Cardiac muscle cell (in vitro differentiated cells and primary cell): ENCODE measurements around the gene MMP25. TPM values are rescaled to one million over a fixed set of nuclear protein-coding genes. Genes with fewer than 3 reads are reported as not detected.
"Not testable (repeated sequence)": the region's sequence is repeated elsewhere in the genome, so short reads cannot be mapped to it uniquely, and the experiment has no call there.

Experiments used
- DNase-seq, 2 donors: peaks; one replicate each; pipeline versions ENCODE4 v3.0.0 to v3.0.0-alpha.2; 2010 to 2017; ENCODE audit warnings: low read depth in 1 of 2, low spot score in 1 of 2
- H3K27ac ChIP-seq: fragments of 200-600 bp; sonication (generic); 2 replicates; pipeline ENCODE4 v1.5.1; 2016
- H3K27me3 ChIP-seq: fragments of 200-600 bp; sonication (generic); 2 replicates; pipeline ENCODE4 v1.6.0; 2016; ENCODE audit warnings: control low read depth
- H3K36me3 ChIP-seq: fragments of 200-600 bp; sonication (generic); 2 replicates; pipeline ENCODE4 v1.5.1; 2016; ENCODE audit warnings: control low read depth
- H3K4me1 ChIP-seq: fragments of 200-600 bp; sonication (generic); 2 replicates; pipeline ENCODE4 v1.8.1; 2017; ENCODE audit warnings: low read depth, mild to moderate bottlenecking, mixed run types
- H3K4me3 ChIP-seq: fragments of 200-600 bp; sonication (generic); 2 replicates; pipeline ENCODE4 v1.5.1; 2016; ENCODE audit warnings: mild to moderate bottlenecking
- H3K9me3 ChIP-seq: fragments of 200-600 bp; sonication (generic); 2 replicates; pipeline ENCODE4 v1.5.1; 2017; ENCODE audit warnings: low read depth, mild to moderate bottlenecking, control low read depth
- polyA plus RNA-seq: library from polyadenylated mRNA; unstranded; fragments of >200 nt; fragmentation: Nextera tagmentation; extraction: Ambion mirVana; gene quantifications from 2 replicates; pipeline ENCODE4 v1.2.1, GENCODE V29; 2016
- total RNA-seq: library from RNA; depleted of rRNA; stranded (reverse); fragments of >200 nt; gene quantifications from 2 replicates; pipeline ENCODE4 v1.2.3, GENCODE V29; 2016
- TF ChIP-seq, protein P1 (sequence below): IDR thresholded peaks from 2 replicates; pipeline ENCODE4 v1.5.1; 2012; ENCODE audit warnings: low read depth, mild to moderate bottlenecking, low read length

MMP25 gene
- total and polyA plus RNA-seq, 2 experiments from 2014 or later, result 0.03 to 5.8 TPM

DNA sequence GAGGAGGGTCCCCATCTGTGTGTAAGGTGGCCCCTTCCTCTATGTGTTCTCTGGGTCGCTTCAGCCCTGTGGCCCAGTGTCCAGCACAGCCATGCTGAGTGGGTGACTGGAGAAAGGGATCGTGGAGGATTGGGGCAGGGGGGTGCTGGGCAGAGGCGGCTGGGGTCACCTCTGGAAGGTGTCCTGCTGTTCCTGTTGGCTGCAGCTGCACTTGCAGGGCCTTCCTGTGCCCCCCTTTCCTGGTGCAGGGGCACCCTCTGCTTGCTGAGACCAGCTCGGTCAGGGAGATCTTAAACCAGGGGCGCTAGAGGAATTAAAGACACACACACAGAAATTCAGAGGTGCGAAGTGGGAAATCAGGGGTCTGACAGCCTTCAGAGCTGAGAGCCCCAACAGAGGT, 30.2 kb downstream of the MMP25 start:
- no peaks in the 10 kb centered on the region for H3K27me3 ChIP-seq
- DNase-seq, result no peak
- no peaks in the 10 kb centered on the region for H3K36me3 ChIP-seq
- no peak overlapping the region for H3K4me3 ChIP-seq
- no peaks in the 10 kb centered on the region for H3K4me1 ChIP-seq
- TF ChIP-seq, protein P1, sequence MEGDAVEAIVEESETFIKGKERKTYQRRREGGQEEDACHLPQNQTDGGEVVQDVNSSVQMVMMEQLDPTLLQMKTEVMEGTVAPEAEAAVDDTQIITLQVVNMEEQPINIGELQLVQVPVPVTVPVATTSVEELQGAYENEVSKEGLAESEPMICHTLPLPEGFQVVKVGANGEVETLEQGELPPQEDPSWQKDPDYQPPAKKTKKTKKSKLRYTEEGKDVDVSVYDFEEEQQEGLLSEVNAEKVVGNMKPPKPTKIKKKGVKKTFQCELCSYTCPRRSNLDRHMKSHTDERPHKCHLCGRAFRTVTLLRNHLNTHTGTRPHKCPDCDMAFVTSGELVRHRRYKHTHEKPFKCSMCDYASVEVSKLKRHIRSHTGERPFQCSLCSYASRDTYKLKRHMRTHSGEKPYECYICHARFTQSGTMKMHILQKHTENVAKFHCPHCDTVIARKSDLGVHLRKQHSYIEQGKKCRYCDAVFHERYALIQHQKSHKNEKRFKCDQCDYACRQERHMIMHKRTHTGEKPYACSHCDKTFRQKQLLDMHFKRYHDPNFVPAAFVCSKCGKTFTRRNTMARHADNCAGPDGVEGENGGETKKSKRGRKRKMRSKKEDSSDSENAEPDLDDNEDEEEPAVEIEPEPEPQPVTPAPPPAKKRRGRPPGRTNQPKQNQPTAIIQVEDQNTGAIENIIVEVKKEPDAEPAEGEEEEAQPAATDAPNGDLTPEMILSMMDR, result no peak
- no peak overlapping the region for H3K27ac ChIP-seq
- no peaks in the 10 kb centered on the region for H3K9me3 ChIP-seq

DNA sequence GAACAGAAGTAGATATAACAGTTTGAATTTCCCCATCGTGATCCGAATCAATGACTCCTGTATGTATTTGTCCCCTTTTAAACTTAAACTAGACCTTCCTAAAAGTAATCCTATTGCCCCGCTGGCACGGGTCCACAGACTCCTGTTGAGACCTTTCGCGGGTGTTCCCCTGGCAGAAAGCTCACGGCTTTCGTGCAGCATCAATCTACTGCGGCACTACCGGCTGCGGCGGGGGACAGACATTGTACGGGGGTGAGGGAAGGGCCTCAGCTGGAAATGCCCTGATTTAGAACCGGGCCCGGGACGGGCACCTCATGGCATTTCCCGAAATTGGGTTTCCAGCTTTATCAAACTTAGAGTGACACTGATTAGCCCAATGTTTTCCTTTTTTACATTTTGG, 33.7 kb downstream of the MMP25 start:
- no peak for DNase-seq
- no peaks in the 10 kb centered on the region for H3K4me1 ChIP-seq
- TF ChIP-seq, protein P1, result no peak
- no peaks in the 10 kb centered on the region for H3K36me3 ChIP-seq
- H3K9me3 ChIP-seq, result no peaks in the 10 kb centered on the region
- no peak overlapping the region for H3K27ac ChIP-seq
- no peaks in the 10 kb centered on the region for H3K27me3 ChIP-seq
- H3K4me3 ChIP-seq, result no peak overlapping the region

DNA sequence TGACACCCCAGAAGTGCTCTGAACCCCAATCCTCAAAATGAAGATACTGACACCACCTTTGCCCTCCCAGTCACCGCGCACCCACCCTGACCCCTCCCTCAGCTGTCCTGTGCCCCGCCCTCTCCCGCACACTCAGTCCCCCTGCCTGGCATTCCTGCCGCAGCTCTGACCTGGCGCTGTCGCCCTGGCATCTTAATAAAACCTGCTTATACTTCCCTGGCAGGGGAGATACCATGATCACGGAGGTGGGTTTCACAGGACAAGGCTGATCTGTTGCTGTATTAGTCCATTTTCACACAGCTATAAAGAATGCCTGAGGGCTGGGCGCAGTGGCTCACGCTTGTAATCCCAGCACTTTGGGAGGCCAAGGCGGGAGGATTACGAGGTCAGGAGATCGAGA, 35.6 kb downstream of the MMP25 start:
- not testable (repeated sequence) for H3K36me3 ChIP-seq, H3K9me3 ChIP-seq, H3K27me3 ChIP-seq, H3K4me1 ChIP-seq, H3K27ac ChIP-seq, H3K4me3 ChIP-seq, DNase-seq

DNA sequence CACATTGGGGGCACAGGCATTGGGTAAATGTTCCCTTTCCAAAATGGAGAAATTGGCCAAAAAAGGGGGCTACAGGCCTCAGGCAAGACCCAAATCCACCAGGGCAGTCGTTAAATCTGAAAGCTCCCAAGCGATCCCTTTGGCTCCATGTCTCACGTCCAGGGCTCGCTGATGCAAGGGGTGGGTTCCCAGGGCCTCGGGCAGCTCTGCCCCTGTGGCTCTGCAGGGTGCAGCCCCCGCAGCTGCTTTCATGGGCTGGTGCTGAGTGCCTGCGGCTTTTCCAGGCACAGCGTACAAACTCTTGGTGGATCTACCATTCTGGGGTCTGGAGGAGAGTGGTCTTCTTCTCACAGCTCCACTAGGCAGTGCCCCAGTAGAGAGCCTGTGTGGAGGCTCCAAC, 37.0 kb downstream of the MMP25 start:
- H3K36me3 ChIP-seq, DNase-seq, H3K27me3 ChIP-seq, H3K27ac ChIP-seq, H3K4me1 ChIP-seq, H3K4me3 ChIP-seq, H3K9me3 ChIP-seq: not testable (repeated sequence)

DNA sequence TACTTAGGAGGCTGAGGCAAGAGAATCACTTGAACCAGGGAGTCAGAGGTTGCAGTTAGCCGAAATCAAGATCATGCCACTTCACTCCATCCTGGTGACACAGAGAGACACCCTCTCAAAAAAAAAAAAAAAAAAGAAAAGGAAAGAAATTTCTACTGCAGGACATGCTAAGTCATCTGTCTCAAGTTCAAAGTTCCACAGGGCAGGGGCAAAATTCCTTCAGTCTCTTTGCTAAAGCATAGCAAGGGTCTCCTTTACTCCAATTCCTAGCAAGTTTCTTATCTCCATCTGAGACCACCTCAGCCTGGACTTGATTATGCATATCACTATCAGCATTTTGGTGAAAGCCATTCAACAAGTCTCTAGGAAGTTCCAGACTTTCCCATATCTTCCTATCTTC, 38.1 kb downstream of the MMP25 start:
- no peaks in the 10 kb centered on the region for H3K36me3 ChIP-seq
- H3K9me3 ChIP-seq, result no peaks in the 10 kb centered on the region
- TF ChIP-seq, protein P1, result no peak
- no peaks in the 10 kb centered on the region for H3K27me3 ChIP-seq
- DNase-seq, result no peak
- no peak overlapping the region for H3K4me3 ChIP-seq
- no peaks in the 10 kb centered on the region for H3K4me1 ChIP-seq
- no peak overlapping the region for H3K27ac ChIP-seq

DNA sequence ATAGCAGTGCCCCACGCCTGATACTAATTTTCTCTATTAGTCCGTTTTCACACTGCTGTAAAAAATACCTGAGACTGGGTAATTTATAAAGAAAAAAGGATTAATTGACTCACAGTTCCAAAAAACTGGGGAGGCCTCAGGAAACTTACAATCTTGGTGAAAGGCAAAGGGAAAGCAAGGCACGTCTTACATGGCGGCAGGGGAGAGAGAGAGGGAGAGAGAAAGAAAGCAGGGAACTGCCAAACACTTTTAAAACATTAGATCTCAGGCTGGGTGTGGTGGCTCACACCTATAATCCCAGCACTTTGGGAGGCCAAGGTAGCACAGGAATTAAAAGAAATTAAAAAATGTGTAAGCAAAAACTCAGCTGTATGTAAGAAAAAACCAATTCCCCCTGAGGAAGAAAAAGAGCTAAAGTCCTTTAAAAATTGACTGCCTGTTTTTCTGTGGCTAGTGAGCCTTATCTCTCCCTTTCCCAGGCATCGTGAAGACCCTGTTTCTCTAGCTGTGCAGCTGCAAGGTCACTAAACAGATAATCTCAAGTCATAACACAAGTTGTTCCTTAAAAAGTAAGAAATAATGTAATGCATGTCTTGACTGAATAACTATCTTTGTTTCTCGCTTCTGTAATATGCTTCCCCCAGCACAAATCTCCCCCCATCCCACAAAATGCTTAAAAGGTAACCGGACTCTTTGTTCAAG, 38.8 kb downstream of the MMP25 start:
- TF ChIP-seq, protein P1, result no peak
- H3K27ac ChIP-seq, result no peak overlapping the region
- no peaks in the 10 kb centered on the region for H3K27me3 ChIP-seq
- H3K9me3 ChIP-seq, result no peaks in the 10 kb centered on the region
- H3K4me3 ChIP-seq, result no peak overlapping the region
- H3K4me1 ChIP-seq, result no peaks in the 10 kb centered on the region
- no peak for DNase-seq
- H3K36me3 ChIP-seq, result no peaks in the 10 kb centered on the region
